KMS-11 (cell line): ENCODE measurements around the gene MCM8.

ENCODE experiments used
- H2AFZ ChIP-seq: fragments of 200-600 bp; sonication (generic); 2 replicates; pipeline ENCODE4 v1.6.1; 2016; ENCODE audit warnings: antibody characterized with exemption, mixed run types, low read depth
- H3K27ac ChIP-seq: fragments of 200-600 bp; sonication (generic); 2 replicates; pipeline ENCODE4 v1.6.1; 2016; ENCODE audit warnings: mild to moderate bottlenecking, mixed run types
- H3K27me3 ChIP-seq: fragments of 200-600 bp; sonication (generic); 2 replicates; pipeline ENCODE4 v1.6.1; 2017; ENCODE audit warnings: mild to moderate bottlenecking, low read depth, mixed run types, moderate library complexity; ENCODE audit not compliant: insufficient read depth
- H3K36me3 ChIP-seq: fragments of 200-600 bp; sonication (generic); 2 replicates; pipeline ENCODE4 v1.6.1; 2017; ENCODE audit warnings: mild to moderate bottlenecking, mixed run types; ENCODE audit not compliant: insufficient read depth
- H3K4me1 ChIP-seq: fragments of 200-600 bp; sonication (generic); 2 replicates; pipeline ENCODE4 v1.6.1; 2016; ENCODE audit warnings: mild to moderate bottlenecking, low read depth, mixed run types; ENCODE audit not compliant: poor library complexity, severe bottlenecking
- H3K4me2 ChIP-seq: fragments of 200-600 bp; sonication (generic); 2 replicates; pipeline ENCODE4 v1.7.0; 2016; ENCODE audit warnings: mild to moderate bottlenecking, mixed run types
- H3K4me3 ChIP-seq: fragments of 200-600 bp; sonication (generic); IDR thresholded peaks from 2 replicates; pipeline ENCODE4 v1.6.1; 2017; ENCODE audit warnings: low read depth, low read length, mixed read lengths; ENCODE audit not compliant: insufficient read depth
- H3K79me2 ChIP-seq: fragments of 200-600 bp; sonication (generic); 2 replicates; pipeline ENCODE4 v1.6.1; 2016; ENCODE audit warnings: low read depth, mixed run types; ENCODE audit not compliant: insufficient read depth
- H3K9ac ChIP-seq: fragments of 200-600 bp; sonication (generic); 2 replicates; pipeline ENCODE4 v1.6.1; 2016; ENCODE audit warnings: mild to moderate bottlenecking, mixed run types
- H4K20me1 ChIP-seq: fragments of 200-600 bp; sonication (generic); 2 replicates; pipeline ENCODE4 v1.6.1; 2016; ENCODE audit warnings: mild to moderate bottlenecking, mixed run types; ENCODE audit not compliant: insufficient read depth
- TF ChIP-seq, protein P1 (sequence below): fragments of 200-600 bp; sonication (generic); conservative IDR thresholded peaks from 2 replicates; pipeline ENCODE4 v1.6.1; 2017; ENCODE audit warnings: low read depth, mild to moderate bottlenecking, antibody characterized with exemption, low read length, moderate library complexity, mixed read lengths

MCM8 gene

DNA sequence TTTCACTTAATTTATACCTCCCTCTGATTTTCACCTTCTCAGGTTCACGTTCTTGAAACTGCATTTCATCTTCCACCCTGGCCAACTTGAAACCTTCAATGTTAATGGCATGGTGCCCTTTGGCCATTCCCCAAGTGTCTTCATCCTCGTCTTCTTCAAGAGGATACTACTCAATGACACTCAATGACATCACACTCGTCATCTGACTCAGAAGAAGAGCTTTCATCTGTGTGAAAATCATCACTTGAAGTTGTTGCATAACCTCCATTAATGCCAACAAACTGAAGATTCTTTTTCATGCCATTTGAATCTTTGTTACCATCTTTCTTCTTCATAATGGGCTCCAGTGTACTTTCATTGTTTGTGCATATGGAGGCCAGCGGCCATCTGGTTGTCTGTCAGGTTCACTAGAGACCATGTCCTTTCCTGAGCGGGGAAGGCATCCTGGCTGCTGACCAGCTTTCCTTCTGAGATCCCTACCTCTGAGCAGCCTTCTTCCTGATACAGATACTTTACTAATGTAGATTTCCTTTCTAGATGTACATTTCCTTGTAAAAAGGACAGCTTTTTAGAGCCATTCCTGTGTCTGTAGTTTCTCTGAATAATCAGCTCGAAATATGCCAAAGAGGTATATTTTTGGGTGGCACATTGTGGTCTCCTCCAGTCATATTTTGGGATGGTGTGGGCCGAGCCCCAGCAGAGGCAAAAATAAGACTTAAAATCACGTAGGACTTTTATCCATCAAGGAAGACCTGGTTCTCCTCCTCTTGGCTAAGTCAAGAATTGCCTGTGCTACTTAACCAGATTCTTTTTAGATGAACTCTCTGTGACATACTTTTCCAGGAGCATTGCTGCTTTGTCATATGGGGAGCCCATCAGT is 21.4 kb upstream of the MCM8 start:
- Histone ChIP-seq H3K4me3 (no peak overlapping the region), H3K27me3 (no peaks in the 10 kb centered on the region), H3K9ac (no peak overlapping the region), H4K20me1 (no peaks in the 10 kb centered on the region), H3K79me2 (no peaks in the 10 kb centered on the region), H3K36me3 (no peaks in the 10 kb centered on the region), H3K27ac (no peak overlapping the region), H2AFZ (no peak overlapping the region), H3K4me2 (no peak overlapping the region), H3K4me1 (no peaks in the 10 kb centered on the region)
- TF ChIP-seq, protein P1, sequence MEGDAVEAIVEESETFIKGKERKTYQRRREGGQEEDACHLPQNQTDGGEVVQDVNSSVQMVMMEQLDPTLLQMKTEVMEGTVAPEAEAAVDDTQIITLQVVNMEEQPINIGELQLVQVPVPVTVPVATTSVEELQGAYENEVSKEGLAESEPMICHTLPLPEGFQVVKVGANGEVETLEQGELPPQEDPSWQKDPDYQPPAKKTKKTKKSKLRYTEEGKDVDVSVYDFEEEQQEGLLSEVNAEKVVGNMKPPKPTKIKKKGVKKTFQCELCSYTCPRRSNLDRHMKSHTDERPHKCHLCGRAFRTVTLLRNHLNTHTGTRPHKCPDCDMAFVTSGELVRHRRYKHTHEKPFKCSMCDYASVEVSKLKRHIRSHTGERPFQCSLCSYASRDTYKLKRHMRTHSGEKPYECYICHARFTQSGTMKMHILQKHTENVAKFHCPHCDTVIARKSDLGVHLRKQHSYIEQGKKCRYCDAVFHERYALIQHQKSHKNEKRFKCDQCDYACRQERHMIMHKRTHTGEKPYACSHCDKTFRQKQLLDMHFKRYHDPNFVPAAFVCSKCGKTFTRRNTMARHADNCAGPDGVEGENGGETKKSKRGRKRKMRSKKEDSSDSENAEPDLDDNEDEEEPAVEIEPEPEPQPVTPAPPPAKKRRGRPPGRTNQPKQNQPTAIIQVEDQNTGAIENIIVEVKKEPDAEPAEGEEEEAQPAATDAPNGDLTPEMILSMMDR: no peak

DNA sequence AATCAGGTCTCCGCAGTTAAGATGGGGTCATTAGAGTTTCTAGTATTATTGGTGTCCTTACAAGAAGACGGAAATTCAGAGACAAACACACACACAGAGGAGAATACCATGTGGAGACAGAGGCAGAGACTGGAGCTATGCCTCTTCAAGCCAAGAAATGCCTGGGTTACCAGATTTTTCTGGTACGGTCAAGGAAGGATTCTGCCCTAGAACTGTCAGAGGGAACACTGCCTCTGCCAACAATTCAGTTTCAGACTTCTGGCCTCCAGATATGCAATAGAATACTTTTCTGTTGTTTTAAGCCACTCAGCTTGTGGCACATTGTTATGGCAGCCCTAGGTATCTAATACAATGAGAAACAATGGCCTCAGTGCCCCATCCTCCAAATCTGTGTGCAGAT is 19.0 kb upstream of the MCM8 start:
- H2AFZ ChIP-seq: no peak overlapping the region
- no peaks in the 10 kb centered on the region for H3K27me3 ChIP-seq
- no peak overlapping the region for H3K4me3 ChIP-seq
- H3K4me2 ChIP-seq: no peak overlapping the region
- no peaks in the 10 kb centered on the region for H4K20me1 ChIP-seq
- no peak overlapping the region for H3K27ac ChIP-seq
- TF ChIP-seq, protein P1: no peak
- H3K4me1 ChIP-seq: no peaks in the 10 kb centered on the region
- H3K79me2 ChIP-seq: no peaks in the 10 kb centered on the region
- H3K36me3 ChIP-seq: no peaks in the 10 kb centered on the region
- no peak overlapping the region for H3K9ac ChIP-seq

DNA sequence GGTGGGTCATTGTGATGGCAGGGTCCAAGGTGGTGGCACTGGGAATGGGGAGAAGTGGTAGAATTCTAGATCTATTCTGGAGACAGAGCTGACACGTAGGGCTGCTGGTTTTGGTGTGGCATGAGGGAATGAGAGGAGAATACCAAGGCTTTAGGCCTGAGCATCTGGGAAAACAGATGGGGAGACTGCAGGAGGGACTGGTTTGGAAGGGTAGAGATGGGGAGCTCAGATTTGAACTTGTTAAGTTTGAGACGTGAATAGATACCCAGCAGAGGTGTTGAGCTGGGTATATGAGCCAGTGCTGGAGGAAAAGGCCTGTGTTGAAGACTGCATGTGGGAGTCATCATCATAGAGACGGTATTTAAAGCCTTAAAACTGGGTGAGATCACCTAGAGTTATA is 17.7 kb upstream of the MCM8 start:
- no peaks in the 10 kb centered on the region for H3K36me3 ChIP-seq
- no peaks in the 10 kb centered on the region for H3K27me3 ChIP-seq
- no peak overlapping the region for H3K4me2 ChIP-seq
- H3K9ac ChIP-seq: no peak overlapping the region
- no peaks in the 10 kb centered on the region for H4K20me1 ChIP-seq
- H3K4me1 ChIP-seq: no peaks in the 10 kb centered on the region
- no peak overlapping the region for H2AFZ ChIP-seq
- no peak overlapping the region for H3K27ac ChIP-seq
- no peak overlapping the region for H3K4me3 ChIP-seq
- H3K79me2 ChIP-seq: no peaks in the 10 kb centered on the region
- TF ChIP-seq, protein P1: no peak

DNA sequence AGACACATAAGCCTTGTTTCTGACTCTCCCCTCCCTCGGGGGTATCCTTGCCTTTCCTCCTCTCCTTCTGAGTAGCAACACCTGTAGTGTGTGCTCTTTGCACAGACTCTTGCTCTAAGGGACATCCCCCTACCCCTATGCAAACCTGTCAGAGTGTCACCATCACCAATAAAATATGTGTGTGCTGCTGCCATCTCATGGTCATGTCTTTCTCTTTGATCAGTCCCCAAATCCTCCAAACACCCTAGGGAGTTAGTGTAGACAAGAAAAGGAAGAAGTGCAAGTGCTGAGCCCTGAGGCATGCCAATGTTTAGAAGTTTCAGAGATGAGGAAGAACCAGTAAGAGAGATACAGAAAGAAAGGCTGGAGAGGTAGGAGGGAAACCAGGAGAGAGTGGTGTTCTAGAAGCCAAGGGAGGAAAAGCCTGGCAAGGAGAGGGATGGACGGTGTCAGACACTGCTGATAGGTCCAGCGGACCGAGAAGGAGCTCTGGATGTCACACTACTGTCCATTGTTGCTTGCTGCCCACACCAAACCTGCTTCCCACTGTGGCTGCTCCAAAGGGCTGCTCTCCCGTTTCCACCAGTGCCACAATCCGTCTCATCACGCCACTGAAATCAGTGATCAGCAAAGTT is 16.5 kb upstream of the MCM8 start:
- no peak overlapping the region for H3K27ac ChIP-seq
- no peaks in the 10 kb centered on the region for H3K79me2 ChIP-seq
- no peaks in the 10 kb centered on the region for H3K36me3 ChIP-seq
- H3K4me3 ChIP-seq: no peak overlapping the region
- no peaks in the 10 kb centered on the region for H3K27me3 ChIP-seq
- no peaks in the 10 kb centered on the region for H3K4me1 ChIP-seq
- H3K4me2 ChIP-seq: no peak overlapping the region
- TF ChIP-seq, protein P1: 0 out of 2 replicates have a peak, but pooled peaks have one; percentile 28
- no peak overlapping the region for H2AFZ ChIP-seq
- H4K20me1 ChIP-seq: no peaks in the 10 kb centered on the region
- no peak overlapping the region for H3K9ac ChIP-seq
